ENCODE measurements around the gene ETV6.

- TF ChIP-seq POLR2AphosphoS5 (IDR thresholded peaks at IDR 0.05; ENCODE audit: low read depth, low read length) (no peak), SIN3A (IDR thresholded peaks at IDR 0.05; ENCODE audit: borderline replicate concordance, insufficient read depth, low read length) (no peak), TAF1 (IDR thresholded peaks at IDR 0.05; ENCODE audit: borderline replicate concordance, insufficient read depth, low read length) (no peak), REST (IDR thresholded peaks at IDR 0.05; ENCODE audit: insufficient read depth in 1 of 2, low read depth in 2 of 2, low read length in 2 of 2) (no peak)
Measured at GRCh38 chr12:11641522-11641921, 8.0 kb upstream of the ETV6 start.
